ENCODE data around the gene THSD1. TPM values are rescaled to one million over a fixed set of nuclear protein-coding genes. Genes with fewer than 3 reads are reported as not detected.

Gene THSD1
- total and polyA plus RNA-seq, 9 of the 15 experiments (the other 6 are each of a cell fraction or from before 2014, with no cell fraction given): 0.01 to 0.11 (median 0.04) TPM; not detected in 2

- 0 out of 2 replicates have a peak, but pooled peaks have one; percentile 25 for TF ChIP-seq ZKSCAN1 (IDR thresholded peaks at IDR 0.05; ENCODE audit: low read depth, low read length)
- TF ChIP-seq NCOA2 (IDR thresholded peaks at IDR 0.05; ENCODE audit: partially characterized antibody in 2 of 2): no peak
- no peak for TF ChIP-seq U2AF1 (optimal IDR thresholded peaks at IDR 0.05; ENCODE audit: low read depth, low read length)
- no peak for TF ChIP-seq ZNF146 (CRISPR knock-in tag; IDR thresholded peaks at IDR 0.05; ENCODE audit: unreplicated experiment)
- TF ChIP-seq ZBTB2 (IDR thresholded peaks at IDR 0.05): no peak
- TF ChIP-seq CBFA2T3 (IDR thresholded peaks at IDR 0.05): no peak
- no peak for TF ChIP-seq HBP1 (CRISPR knock-in tag; IDR thresholded peaks at IDR 0.05)
- TF ChIP-seq ZNF224 (CRISPR knock-in tag; IDR thresholded peaks at IDR 0.05): no peak
- peak; percentile 42 for TF ChIP-seq HMGN3 (IDR thresholded peaks at IDR 0.05; ENCODE audit: borderline replicate concordance, extremely low read depth, insufficient read length, low read depth, low read length)
- no peak for TF ChIP-seq COPS2 (conservative IDR thresholded peaks at IDR 0.05)
- TF ChIP-seq ZNF347 (CRISPR knock-in tag; IDR thresholded peaks at IDR 0.05; ENCODE audit: low read depth): no peak
- TF ChIP-seq TEAD1 (CRISPR knock-in tag; IDR thresholded peaks at IDR 0.05): no peak
- TF ChIP-seq ZNF232 (CRISPR knock-in tag; IDR thresholded peaks at IDR 0.05): no peak
- peak in 2 of 3 experiments; percentile 13 to 18 for TF ChIP-seq YY1 (IDR thresholded peaks at IDR 0.05; ENCODE audit: borderline replicate concordance in 1 of 3, control insufficient read depth in 1 of 3, extremely low read depth in 1 of 3, insufficient read depth in 3 of 3, insufficient read length in 1 of 3, insufficient replicate concordance in 2 of 3, low read depth in 1 of 3, low read length in 2 of 3)
- no peak for TF ChIP-seq NONO (IDR thresholded peaks at IDR 0.05; ENCODE audit: low read depth in 2 of 2, low read length in 1 of 2)
- TF ChIP-seq FOXK1 (CRISPR knock-in tag; IDR thresholded peaks at IDR 0.05; ENCODE audit: borderline replicate concordance): peak; percentile 87; the same call in 1 of the 2 replicates
- TF ChIP-seq ZNF398 (CRISPR knock-in tag; IDR thresholded peaks at IDR 0.05): no peak
- no peak for TF ChIP-seq HMG20A (CRISPR knock-in tag; conservative IDR thresholded peaks at IDR 0.05)
- TF ChIP-seq EGR1 (conservative IDR thresholded peaks at IDR 0.05): no peak
- no peak for TF ChIP-seq JUNB (CRISPR knock-in tag; conservative IDR thresholded peaks at IDR 0.05)
- TF ChIP-seq PHTF2 (CRISPR knock-in tag; IDR thresholded peaks at IDR 0.05): no peak
- no peak; the same call in 1 of the 2 replicates for TF ChIP-seq TGIF2 (CRISPR knock-in tag; IDR thresholded peaks at IDR 0.05)
- TF ChIP-seq BRD9 (IDR thresholded peaks at IDR 0.05; ENCODE audit: low read depth, partially characterized antibody): peak; percentile 66
Measured at GRCh38 chr13:52454820-52455676, 49.1 kb upstream of the THSD1 start, which contains the start of gene CKAP2 (continued).

Data from K562 (cell line).